Stimulated activated CD4-positive, alpha-beta T cell treated with anti-CD3 and anti-CD28 coated beads, Interleukin-4, amount 100 ng/mL, for 24 hours (primary cell): Measurements from ENCODE around the gene MCTP2.

Experiments
- DNase-seq: peaks from one replicate; pipeline ENCODE4 v3.0.0-alpha.2; 2020

Gene MCTP2

DNA sequence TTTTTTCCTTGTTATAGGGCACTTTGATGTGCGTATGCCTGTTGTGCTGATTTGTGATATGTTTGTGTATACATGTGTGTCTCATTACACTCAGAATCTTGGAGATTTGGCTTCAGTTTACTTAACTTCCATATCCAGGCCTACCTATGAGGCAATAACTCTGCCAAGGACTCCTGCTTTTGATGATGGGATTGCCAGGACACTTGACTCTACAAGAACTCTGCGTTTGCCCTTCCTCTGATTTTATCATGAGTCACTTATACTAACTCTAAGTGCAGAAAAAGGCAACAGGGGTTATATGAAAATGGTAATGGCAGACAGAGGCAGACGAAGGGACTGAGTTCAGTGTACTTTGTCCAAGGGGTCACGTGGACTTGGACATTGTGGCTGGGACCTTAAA, 33.6 kb downstream of the MCTP2 start:
- no peak for DNase-seq

DNA sequence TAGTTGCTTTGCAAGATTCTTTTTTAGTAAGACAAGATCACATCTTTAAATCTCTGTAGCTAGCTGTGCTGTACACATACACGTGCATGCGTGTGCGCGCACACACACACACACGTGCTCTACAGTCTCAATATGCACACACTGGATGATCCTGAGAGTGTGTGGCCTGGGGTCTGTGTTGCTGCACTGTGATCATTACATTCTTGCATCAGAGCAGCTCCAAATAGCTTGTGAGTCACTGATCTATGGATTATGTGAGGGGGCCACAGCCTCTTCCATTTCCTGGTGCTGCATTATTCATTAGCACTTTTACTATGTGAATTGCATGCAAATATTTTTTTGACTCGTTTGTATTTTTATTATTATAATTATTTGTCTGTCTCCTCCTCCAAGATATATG, 34.6 kb downstream of the MCTP2 start:
- no peak for DNase-seq

DNA sequence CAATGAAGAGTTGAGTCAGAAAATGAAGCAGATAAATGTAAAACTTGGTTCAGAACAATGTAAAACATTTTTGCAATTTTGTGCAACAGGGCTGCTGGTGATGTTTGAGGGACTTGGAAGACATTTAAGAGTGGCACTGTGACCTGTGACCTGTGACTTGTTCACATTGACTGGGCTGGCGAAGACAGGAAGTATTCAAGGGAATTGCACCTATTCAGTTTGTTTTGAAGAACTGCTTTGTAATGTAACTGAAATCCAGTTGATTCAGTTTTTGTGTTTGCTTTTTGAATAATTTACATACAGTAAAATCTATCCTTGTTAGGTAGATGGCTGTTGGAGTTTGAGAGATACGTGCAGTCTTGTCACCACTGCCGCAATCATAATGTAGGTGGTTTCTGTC, 35.4 kb downstream of the MCTP2 start:
- DNase-seq: no peak

DNA sequence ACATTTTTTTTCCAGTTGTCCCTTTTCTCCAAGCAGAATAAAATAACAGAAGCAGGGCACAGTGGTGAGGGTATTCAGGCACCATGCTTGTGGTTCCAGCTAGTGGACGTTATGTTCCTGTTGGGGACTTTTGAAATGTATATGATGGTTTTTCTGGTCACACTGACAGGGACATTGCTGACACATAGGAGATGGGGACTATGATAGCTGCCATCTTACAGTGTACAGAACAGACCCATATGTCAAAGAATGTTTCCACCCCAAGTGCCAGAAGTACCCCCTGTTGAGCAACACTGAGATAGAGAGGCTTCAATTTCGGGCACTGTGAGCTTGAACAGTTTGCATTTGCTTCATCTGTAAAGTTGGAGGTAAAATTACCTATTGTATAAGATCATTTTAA, 38.6 kb downstream of the MCTP2 start:
- no peak for DNase-seq

DNA sequence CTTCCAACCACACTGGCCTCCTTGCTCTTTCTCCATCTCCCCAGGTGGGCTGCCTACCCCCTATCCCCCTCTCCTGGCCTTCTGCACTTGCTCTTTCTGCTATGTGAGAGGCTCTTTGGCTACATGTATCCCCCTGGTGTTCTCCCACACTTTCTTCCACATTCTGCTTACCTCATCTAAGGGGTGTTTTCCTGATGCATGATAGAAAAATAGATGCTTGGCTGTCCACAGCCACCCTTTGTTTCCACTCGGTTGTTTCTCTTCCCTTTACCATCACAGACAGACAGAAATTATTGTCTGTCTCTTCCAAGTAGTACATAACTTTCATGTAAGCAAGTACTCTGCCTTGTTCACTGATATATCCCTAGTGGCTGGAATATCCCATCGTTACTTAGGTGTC, 39.2 kb downstream of the MCTP2 start:
- no peak for DNase-seq

DNA sequence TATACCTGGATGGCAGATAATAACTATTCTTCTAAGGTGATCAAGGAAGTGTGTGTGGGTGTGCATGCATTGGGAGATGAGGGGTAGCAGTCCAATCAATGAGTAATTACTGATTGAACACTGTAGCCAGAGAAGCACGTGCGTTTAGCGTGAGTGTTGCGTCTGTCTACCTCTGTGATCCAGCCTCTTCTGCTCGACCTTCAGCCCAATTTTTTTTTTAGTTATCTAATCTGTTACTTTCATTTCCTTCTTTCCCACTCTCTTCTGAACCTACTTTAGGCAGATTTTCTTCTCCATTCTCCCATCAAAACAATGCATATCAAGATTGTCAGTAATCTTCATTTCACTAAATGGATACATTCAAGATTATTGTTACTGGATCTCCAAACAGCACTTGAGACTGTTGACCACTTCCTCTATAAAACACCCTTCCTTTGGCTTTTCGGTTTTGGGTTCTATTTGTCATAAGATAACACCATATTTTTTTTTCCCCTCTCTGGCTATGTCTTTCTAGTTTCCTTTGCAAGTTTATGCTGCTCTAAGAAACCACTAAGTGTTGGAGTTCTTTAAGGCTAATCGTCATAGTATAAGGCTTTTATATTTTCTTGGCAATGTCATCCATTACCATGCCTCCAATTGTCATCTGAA, 41.0 kb downstream of the MCTP2 start:
- no peak for DNase-seq

DNA sequence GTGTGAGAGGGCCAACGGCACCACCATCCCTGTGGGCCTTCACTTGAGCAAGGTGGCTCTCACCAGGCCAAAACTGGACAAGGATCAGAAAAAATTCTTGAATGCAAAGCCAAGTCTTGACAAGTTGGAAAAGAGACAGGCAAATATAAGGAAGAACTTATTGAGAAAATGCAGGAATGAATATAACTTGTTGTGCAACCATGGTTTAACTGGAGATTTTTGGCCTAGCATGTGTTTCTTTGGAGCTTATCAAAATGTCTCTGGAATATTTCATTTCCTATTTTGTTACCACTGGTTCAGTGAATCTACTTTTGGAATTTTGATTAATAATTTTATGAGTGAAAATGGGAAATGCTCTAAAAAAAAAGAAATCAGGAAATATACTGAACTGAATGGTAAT, 42.5 kb downstream of the MCTP2 start:
- no peak for DNase-seq

DNA sequence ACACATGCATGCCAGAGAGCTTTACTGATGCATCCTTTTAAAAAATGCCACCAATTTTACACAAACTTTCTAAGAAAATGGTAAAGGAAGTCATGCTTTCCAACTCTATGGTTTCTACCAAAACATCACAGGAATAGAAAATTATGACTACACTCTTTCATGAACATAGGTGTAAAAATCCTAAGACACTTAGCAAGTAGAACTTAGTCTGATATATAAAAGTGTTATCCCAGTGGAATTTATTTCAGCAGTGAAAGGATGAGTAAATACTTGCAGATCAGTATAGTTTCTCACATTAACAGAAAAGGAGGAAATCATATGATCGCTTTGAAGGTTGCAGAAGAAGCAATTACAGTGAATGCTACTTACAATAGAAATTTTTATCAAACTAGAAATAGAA, 43.4 kb downstream of the MCTP2 start:
- no peak for DNase-seq

DNA sequence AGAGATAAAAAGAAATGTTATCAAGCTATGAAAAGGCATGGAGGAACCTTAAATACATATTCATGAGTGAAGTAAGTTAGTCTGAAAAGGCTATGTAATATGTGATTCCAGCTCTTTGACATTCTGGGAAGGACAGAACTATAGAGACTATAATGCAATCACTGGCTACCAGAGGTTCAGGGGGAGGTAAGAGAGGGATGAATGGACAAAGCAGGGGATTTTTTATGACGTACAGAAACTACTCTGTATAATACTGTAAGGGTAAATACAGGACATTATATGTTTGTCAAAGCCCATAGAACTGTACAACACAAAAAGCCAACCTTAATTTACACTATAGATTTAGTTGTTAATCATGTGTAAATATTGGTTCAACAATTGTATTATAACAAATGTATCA, 46.1 kb downstream of the MCTP2 start:
- DNase-seq: no peak

DNA sequence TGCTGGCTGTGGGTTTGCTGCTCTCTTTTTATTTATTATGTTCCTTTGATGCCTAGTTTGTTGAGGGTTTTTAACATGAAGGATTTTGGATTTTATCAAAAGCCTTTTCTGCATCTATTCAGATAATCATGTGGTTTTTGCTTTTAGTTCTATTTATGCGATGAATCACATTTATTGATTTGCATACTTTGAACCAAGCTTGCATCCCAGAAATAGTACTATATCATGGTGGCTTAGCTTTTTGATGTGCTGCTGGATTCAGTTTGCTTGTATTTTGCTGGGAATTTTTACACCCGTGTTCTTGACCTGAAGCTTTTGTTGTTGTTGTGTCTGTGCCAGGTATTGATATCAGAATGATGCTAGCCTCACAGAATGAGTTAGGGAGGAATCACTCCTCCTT, 48.4 kb downstream of the MCTP2 start:
- no peak for DNase-seq

DNA sequence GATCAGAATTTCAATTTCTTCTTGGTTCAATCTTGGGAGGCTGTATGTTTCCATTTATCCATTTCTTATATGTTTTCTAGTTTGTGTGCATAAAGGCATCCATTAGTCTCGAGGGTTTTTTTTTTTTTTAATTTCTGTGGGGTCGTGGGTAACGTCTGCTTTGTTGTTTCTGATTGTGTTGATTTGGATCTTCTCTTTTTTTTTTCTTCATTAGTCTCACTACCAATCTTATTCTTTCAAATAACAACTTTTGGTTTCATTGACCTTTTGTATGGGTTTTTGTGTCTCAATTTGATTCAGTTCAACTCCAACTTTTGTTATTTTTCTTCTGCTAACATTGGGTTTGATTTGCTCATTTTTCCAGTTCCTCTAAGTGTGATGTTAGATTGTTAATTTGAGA, 48.9 kb downstream of the MCTP2 start:
- no peak for DNase-seq

DNA sequence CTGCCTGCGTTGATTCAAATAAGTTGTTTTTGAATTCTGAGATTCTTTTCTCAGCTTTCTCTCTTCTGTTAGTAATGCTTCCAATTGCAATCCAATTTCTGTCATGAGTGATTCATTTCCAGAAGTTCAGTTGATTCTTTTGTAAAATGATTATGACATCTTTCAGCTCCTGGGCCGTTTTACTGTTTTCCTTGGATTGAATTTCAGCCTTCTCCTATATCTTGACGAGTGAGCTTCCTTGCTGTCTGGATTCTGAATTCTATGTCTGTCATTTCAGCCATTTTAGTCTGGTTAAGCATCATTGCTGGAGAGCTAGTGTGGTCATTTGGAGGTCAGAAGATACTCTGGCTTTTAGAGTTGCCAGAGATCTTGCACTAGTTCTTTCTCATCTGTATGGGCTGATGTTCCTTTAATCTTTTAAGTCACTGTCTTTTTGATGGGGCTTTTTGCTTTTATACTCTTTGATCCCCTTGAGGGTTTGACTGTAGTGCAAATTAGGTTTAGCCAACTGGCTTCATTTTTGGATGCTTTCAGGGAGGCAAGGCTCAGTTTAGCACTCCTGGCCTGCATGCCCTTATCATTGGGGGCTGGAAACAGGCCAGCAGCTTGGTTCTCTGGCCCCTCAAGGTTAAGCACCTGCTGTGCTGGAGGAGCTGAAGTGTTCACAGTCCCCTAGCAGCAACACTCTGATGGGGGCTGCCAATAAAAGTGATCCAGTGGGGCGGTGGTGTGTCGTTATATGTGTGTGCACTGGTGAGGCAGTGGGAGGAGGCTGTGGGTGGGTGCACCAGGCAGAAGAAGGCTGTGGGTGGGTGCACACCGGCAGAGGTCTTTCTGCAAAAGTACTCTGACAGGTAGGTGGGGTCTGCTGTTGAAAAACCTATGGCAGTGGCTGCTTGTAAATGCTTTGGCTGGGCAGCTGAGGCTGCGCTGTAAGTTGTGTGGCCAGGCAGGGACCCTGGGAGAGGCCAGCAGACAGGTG, 51.2 kb downstream of the MCTP2 start:
- no peak for DNase-seq

DNA sequence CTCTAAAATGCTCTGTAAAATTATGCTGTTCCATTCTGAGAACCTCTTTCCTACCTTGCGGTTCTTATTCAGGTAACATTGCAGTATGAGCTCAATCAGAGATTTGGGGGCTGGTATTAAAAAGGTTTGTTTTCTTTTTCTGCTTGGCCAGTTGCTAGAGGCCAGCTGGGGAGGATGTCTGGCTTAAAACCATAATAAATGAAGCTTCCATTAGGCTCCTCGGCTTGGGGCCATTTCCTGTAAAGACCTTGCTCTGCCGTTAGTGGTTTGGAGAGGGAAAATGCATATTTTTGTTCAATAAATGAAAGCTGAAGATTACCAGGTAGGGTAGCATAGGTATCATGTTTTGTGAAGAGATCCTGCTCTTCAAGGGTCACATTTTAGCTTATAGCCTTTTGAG, 55.2 kb downstream of the MCTP2 start:
- no peak for DNase-seq

DNA sequence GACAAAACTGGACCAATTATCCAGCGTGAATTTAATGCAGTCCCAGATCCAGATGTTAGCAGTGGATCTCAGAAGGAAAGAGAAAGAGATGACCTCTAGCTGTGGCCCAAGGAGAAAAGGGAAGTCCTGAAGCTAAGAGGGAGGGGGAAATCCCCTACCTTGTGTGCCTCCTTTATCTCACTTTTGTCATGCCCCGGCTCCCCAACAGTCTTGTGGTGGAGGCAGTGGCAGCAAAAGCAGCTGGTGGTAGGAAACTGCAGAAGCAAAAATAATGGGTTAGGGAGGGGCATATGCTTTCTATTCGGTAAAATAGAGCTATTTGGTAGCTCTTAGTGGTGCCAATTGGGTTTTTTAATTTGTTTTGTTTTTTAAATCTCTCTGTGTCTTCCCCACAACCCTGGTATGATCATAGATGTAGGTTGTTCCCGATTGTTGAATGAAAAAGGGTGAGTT, 56.5 kb downstream of the MCTP2 start:
- DNase-seq: peak; percentile 32

DNA sequence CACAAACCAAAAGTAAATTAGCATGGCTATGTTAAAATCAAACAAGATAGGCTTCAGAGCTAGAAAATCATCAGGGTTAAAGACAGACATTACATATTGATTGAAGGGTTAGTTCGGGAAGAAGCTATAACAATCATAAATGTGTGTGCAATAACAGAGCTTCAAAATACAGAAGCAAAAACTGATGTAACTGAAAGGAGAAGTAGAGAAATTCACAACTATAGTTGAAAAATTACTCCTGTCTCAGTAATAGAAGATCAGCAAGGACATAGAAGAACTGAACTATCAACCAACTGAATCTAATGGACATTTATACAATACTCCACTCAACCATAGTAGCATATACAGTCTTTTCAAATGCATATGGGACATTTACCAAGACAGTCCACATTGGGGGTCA, 59.4 kb downstream of the MCTP2 start:
- no peak for DNase-seq

DNA sequence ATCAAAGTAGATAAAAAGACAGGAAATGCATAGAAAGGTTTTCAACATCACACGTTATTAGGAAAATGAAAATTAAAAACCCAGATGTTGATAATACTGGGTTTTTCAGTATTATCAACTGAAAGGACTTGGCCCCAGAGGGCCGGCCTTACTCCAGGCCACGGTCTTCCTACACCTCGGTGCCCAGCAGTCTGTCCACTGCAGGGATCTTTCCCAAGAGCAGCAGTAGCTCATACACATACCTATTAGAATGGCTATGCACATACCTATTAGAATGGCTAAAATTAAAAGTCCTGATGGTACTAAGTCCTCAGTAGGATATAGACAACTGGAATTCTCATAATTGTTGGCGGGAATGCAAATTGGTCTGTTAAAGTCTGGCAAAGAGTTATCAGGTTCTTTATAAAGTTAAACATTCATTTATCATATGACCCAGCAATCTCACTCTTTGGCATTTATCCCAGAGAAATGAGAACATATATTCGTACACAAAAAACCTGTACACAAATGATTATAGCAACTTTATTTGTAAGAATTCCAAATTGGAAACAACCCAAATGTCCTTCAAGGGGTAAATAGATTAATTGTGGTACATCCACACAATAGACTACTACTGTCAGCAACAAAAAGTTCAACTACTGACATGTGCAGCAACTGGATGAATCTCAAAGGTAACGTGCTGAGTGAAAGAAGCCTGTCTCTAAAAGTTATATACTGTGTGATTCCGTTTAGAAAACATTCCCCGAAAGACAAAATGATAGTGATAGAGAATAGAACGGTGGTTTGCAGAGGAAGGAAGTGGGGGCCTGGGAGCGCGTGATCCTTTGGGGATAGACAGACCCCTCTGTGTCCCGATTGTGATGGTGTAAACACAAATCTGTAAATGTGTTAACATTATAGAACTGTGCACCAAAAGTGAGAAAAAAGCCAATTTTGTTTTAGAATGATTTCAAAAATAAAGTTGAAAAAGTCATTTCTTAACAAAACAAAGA, 62.3 kb downstream of the MCTP2 start:
- DNase-seq: no peak

DNA sequence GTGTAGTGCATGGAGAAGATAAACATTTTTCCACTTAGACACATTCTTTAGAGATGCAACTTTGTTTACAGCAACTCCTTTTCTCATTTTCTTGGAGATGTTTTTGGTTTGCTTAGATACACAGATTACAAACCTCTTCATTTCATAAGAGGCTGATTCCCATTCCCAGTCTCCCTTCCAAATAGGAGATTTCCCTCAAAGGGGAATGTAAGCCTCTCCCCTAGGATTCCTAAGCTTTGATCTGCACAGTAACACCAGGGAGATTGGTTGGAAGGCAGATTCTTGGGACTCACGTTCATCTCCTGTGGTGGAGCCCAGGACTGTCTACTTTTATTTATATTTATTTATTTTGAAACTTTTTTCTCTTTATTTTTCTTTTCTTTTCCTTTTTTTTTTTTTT, 63.2 kb downstream of the MCTP2 start:
- DNase-seq: no peak

DNA sequence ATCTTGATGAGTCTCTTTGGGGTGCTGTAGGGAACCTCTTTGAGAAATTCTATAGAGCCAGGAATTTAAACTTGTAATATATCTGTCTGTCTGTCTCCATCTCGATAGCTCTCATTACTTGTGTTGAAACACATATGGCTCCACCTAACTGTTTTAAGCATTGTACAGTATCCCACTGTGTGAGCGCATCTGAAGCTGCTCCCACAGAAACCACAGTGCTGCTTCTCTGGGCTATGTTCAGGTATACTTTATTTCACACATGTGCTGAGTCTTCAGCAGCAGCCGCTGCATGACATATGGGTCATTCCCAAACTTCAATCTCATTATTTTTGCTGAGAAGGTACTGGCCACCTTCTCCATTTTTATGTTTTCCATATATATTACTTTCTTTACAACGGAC, 63.9 kb downstream of the MCTP2 start:
- DNase-seq: no peak

DNA sequence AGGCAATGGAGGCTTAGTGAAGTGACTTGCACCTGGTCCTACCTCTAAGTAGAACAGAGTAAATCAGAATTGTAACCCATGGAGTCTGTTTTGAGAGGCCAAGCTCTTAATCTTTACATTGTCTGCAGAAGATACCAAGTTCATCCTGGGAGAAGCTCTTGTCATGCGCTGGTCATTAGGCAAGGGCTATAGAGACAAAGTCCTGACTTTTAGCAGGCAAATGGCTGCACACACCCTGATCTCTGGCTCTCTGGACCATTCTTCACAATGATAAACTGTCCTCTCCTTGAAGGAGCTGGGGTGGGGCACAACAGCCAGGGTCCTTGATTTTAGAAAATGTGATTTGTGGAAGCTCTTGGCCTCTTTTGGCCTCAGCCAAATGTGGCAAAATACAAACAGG, 65.4 kb downstream of the MCTP2 start:
- DNase-seq: no peak

DNA sequence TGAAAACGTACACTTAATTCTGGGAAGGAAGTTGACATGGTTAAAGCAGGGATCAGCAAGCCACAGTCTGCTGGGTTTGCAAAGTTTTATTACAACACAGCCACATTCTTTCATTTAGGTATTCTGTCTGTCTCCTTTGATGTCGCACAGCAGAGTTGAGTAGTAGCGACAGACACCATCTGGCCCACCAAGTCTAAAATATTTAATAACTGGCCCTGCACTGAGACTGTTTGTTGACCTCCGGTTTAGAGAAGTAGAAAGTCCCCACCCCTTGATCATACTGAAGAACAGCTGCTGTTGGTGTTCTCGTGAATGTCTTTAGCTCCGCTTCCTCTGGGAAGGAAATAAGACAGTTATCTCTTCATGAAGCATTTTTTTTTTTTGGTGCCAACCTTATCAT, 66.2 kb downstream of the MCTP2 start:
- no peak for DNase-seq

DNA sequence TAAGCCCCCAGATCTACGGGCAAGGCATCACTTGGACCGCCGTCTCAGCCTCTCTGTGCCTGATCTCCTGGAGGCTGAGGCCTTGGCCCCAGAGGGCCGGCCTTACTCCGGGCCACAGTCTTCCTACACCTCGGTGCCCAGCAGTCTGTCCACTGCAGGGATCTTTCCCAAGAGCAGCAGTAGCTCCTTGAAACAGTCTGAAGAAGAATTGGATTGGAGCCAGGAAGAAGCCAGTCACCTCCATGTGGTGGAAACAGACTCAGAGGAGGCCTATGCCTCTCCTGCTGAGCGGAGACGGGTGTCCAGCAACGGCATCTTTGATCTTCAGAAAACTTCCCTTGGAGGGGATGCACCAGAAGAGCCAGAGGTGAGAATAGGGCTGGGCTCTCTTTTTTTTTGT, 67.0 kb downstream of the MCTP2 start:
- no peak for DNase-seq

DNA sequence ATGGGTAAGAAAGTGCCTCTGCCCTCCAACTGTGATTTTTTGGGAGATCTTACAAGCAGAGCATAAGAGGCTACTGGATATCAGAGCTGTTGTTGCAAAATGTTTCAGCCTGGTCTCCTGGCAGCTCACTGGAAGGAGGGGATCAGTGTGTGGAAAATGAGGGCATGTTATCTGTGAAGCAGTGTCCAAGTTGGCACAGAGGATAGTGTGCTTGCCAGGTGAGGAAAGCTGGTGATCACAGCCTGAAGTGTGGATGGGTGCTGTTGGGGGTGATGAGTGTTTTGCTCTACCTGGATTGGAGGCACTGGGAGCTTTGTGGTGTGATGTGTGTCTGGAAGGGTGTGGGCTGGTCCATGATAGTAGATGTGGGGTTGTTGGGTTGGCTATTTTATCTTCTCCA, 69.3 kb downstream of the MCTP2 start:
- no peak for DNase-seq

DNA sequence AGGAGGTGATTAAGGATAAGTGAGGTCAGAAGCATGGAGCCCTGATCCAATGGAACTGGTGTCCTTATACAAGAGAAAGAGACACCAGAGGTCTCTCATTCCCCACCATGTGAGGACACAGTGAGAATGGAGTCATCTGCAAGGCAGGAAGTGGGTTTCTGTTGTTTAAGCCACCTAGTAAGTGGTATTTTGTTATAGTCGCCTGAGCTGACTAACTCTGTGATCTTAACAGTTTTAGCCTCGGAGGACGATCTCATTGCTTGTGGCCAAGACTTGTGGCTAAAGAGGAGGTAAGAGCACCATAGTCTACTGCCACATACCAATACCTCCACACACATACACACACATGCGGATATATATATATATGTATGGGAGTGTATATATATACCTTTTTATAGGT, 73.8 kb downstream of the MCTP2 start:
- DNase-seq: peak; percentile 4
